Measurements from ENCODE around the gene DICER1. TPM values are rescaled to one million over a fixed set of nuclear protein-coding genes. Genes with fewer than 3 reads are reported as not detected.

Gene DICER1
- total RNA-seq, 1 experiment from 2014 or later, result 57.3 TPM

- Mint-ChIP-seq H3K36me3 (ENCODE audit: insufficient read depth, unreplicated experiment) (peaks cover 16% of the 10 kb centered on the region), H3K9me3 (ENCODE audit: unreplicated experiment) (no peaks in the 10 kb centered on the region), H3K27me3 (ENCODE audit: insufficient read depth, unreplicated experiment) (no peaks in the 10 kb centered on the region), H3K4me3 (ENCODE audit: unreplicated experiment) (no peak overlapping the region), H3K4me1 (ENCODE audit: low read depth, unreplicated experiment) (no peaks in the 10 kb centered on the region), H3K27ac (ENCODE audit: unreplicated experiment) (no peak overlapping the region)
- DNase-seq, result no peak
- Histone ChIP-seq H3K9me3 (no peaks in the 10 kb centered on the region), H3K4me3 (ENCODE audit: low read depth, low read length) (no peak overlapping the region), H3K36me3 (ENCODE audit: control insufficient read depth, insufficient read depth, low read length) (no peaks in the 10 kb centered on the region), H3K27me3 (replicated peaks; ENCODE audit: control insufficient read depth, insufficient read depth, low read length) (no peaks in the 10 kb centered on the region), H3K4me1 (no peaks in the 10 kb centered on the region)
- intact Hi-C loops (cut with micrococcal nuclease; ENCODE audit: unreplicated experiment), result no loop called here
- CTCF ChIA-PET, result no interaction called here
- TF ChIP-seq CTCF (IDR thresholded peaks at IDR 0.05; ENCODE audit: insufficient read depth in 1 of 2, low read depth in 1 of 2, low read length in 1 of 2, severe bottlenecking in 1 of 2, unreplicated experiment in 1 of 2), result no peak
- BruUV-seq (replicated peaks), result no TSS peak
- POLR2A ChIA-PET, result no interaction called here
Measured at GRCh38 chr14:95134304-95134933, 22.9 kb downstream of the DICER1 start.

- no peaks in the 10 kb centered on the region for H3K9me3 Mint-ChIP-seq (ENCODE audit: unreplicated experiment)
- BruUV-seq (replicated peaks), result no TSS peak
- DNase-seq, result no peak
- H3K36me3 Mint-ChIP-seq (ENCODE audit: insufficient read depth, unreplicated experiment), result peaks cover 19% of the 10 kb centered on the region
- TF ChIP-seq CTCF (IDR thresholded peaks at IDR 0.05; ENCODE audit: insufficient read depth in 1 of 2, low read depth in 1 of 2, low read length in 1 of 2, severe bottlenecking in 1 of 2, unreplicated experiment in 1 of 2), result no peak
- Histone ChIP-seq H3K4me3 (ENCODE audit: low read depth, low read length) (no peak overlapping the region), H3K27me3 (replicated peaks; ENCODE audit: control insufficient read depth, insufficient read depth, low read length) (no peaks in the 10 kb centered on the region), H3K36me3 (ENCODE audit: control insufficient read depth, insufficient read depth, low read length) (no peaks in the 10 kb centered on the region; the same call in 1 of the 2 replicates), H3K9me3 (no peaks in the 10 kb centered on the region), H3K4me1 (no peaks in the 10 kb centered on the region)
- H3K27me3 Mint-ChIP-seq (ENCODE audit: insufficient read depth, unreplicated experiment), result no peaks in the 10 kb centered on the region
- intact Hi-C loops (cut with micrococcal nuclease; ENCODE audit: unreplicated experiment), result no loop called here
- no peak overlapping the region for H3K27ac Mint-ChIP-seq (ENCODE audit: unreplicated experiment)
- peaks cover 4% of the 10 kb centered on the region for H3K4me1 Mint-ChIP-seq (ENCODE audit: low read depth, unreplicated experiment)
- no peak overlapping the region for H3K4me3 Mint-ChIP-seq (ENCODE audit: unreplicated experiment)
- POLR2A ChIA-PET, result no interaction called here
- CTCF ChIA-PET, result no interaction called here
Measured at GRCh38 chr14:95133282-95133681, 24.0 kb downstream of the DICER1 start.

- ChIA-PET CTCF (no interaction called here), POLR2A (no interaction called here)
- peaks cover 7% of the 10 kb centered on the region for H3K4me1 Mint-ChIP-seq (ENCODE audit: low read depth, unreplicated experiment)
- Histone ChIP-seq H3K4me3 (ENCODE audit: low read depth, low read length) (no peak overlapping the region), H3K36me3 (ENCODE audit: control insufficient read depth, insufficient read depth, low read length) (no peaks in the 10 kb centered on the region; the same call in 1 of the 2 replicates), H3K4me1 (no peaks in the 10 kb centered on the region), H3K27me3 (replicated peaks; ENCODE audit: control insufficient read depth, insufficient read depth, low read length) (no peaks in the 10 kb centered on the region), H3K9me3 (no peaks in the 10 kb centered on the region)
- H3K9me3 Mint-ChIP-seq (ENCODE audit: unreplicated experiment), result no peaks in the 10 kb centered on the region
- H3K4me3 Mint-ChIP-seq (ENCODE audit: unreplicated experiment), result no peak overlapping the region
- no peak for DNase-seq
- intact Hi-C loops (cut with micrococcal nuclease; ENCODE audit: unreplicated experiment), result no loop called here
- BruUV-seq (replicated peaks), result no TSS peak
- H3K27ac Mint-ChIP-seq (ENCODE audit: unreplicated experiment), result no peak overlapping the region
- peaks cover 21% of the 10 kb centered on the region for H3K36me3 Mint-ChIP-seq (ENCODE audit: insufficient read depth, unreplicated experiment)
- TF ChIP-seq CTCF (IDR thresholded peaks at IDR 0.05; ENCODE audit: insufficient read depth in 1 of 2, low read depth in 1 of 2, low read length in 1 of 2, severe bottlenecking in 1 of 2, unreplicated experiment in 1 of 2), result no peak
- no peaks in the 10 kb centered on the region for H3K27me3 Mint-ChIP-seq (ENCODE audit: insufficient read depth, unreplicated experiment)
Measured at GRCh38 chr14:95132760-95133159, 24.6 kb downstream of the DICER1 start.

Data from Caco-2 (cell line).